Fibroblast of mammary gland (primary cell): Measurements from ENCODE around the gene SEPTIN10.
"Not testable (repeated sequence)": the region's sequence is repeated elsewhere in the genome, so short reads cannot be mapped to it uniquely, and the experiment has no call there.

Experiments
- DNase-seq: peaks from one replicate; pipeline ENCODE4 v3.0.0-alpha.2; 2010; ENCODE audit warnings: low read depth
- H3K4me3 ChIP-seq: 2 replicates; pipeline ENCODE4 v1.5.1; 2011; ENCODE audit warnings: low read depth, mild to moderate bottlenecking, low read length, moderate library complexity; ENCODE audit not compliant: control insufficient read depth
- CTCF ChIP-seq: conservative IDR thresholded peaks from 2 replicates; pipeline ENCODE4 v1.5.1; 2011; ENCODE audit warnings: low read depth, low read length, inconsistent platforms; ENCODE audit not compliant: control insufficient read depth, insufficient read depth

The SEPTIN10 gene

DNA sequence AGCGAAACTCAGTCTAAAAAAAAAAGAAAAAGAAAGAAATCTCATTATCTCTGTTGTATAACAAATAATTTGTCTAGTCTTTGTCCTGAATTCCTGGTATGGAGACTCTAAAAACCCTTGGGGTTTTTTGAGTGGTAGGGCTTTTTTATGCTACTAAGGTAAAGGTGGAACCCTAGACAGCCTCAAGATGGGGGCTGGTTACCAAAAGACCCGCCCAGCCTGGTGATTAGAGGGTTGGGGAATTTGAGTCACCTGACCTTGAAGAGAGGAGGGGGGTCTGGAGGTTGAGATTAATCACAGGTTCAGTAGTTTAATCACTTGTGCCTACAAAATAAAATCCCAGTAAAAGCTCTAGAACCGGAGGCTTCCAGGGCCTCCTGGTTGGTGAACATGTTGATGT, 18.0 kb upstream of the SEPTIN10 start:
- DNase-seq: no peak
- no peak overlapping the region for H3K4me3 ChIP-seq
- no peak for TF ChIP-seq CTCF

DNA sequence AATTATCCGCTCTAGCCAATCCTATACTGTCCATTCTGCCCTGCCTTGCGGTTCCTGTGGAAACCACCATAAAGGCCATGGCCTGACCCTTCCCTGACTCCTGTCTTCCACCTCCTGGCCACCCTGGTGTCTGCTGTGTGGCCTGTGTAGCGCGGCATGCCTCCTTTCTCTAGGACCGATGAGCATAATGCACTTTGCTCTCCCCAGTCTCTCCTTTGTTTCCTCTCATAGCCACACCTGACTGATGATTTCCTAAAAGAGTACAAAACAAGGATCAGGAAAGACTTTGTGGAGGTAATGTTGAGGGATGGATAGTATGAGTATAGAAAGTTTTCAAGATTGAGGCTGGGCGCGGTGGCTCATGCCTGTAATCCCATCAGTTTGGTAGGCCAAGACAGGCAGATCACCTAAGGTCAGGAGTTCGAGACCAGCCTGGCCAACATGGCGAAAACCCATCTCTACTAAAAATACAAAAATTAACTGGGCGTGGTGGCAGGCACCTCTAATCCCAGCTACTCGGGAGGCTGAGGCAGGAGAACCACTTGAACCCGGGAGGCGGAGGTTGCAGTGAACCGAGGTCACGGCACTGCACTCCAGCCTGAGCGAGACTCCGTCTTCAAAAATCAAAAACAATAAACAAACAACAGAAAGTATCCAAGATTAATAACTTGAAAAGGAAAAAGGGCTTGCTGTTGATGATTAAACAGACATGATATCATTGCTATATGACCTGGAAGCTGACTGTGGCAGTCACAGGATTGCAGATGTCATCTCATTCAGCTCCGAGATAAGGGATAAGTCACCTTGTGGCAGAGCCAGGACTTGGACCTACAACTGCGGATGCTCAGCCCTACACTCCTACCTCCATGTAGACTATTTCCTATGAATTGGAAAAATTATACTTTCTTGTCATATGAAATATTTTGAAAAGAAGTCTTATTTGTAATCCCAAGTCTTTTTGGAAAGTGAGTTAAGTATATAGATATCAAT, 17.0 kb upstream of the SEPTIN10 start:
- DNase-seq: no peak
- no peak for TF ChIP-seq CTCF
- H3K4me3 ChIP-seq: no peak overlapping the region

DNA sequence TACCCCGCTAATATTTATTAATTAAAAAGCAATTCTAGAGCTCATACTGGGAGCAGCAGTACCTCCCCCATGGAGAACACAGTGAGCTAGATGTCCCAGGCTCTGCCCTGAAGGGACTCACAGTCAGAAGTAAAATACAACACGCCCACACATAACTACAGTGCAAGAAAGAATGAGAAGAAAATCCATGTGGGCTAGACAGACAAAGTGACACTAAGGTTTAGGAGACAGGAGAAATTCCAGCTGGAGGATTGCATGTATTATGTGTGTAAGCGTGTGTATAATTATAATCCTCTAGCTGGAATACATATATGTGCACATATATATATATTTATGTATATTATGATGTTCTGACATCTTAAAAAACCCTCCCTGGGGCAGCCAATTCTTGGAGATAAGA, 16.1 kb upstream of the SEPTIN10 start:
- DNase-seq: no peak
- TF ChIP-seq CTCF: no peak
- H3K4me3 ChIP-seq: no peak overlapping the region

DNA sequence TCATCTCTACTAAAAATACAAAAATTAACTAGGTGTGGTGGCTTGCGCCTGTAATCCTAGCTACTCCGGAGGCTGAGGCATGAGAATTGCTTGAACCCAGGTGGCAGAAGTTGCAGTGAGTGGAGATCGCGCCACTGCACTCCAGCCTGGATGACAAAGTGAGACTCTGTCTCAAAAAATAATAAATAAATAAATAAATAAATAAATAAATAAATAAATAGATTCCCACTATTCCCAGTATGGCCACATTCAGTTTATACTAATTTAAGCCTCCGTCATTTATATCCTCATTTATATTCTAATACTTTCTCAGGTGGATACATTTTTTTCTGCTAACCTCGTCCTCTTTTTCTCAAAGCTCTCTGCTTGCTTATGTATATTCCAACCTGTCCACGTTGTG, 14.6 kb upstream of the SEPTIN10 start:
- not testable (repeated sequence) for H3K4me3 ChIP-seq, DNase-seq

GRCh38 chr2:109624339-109624738, 10.6 kb upstream of the SEPTIN10 start:
- no peak overlapping the region for H3K4me3 ChIP-seq
- DNase-seq: no peak
- TF ChIP-seq CTCF: no peak

DNA sequence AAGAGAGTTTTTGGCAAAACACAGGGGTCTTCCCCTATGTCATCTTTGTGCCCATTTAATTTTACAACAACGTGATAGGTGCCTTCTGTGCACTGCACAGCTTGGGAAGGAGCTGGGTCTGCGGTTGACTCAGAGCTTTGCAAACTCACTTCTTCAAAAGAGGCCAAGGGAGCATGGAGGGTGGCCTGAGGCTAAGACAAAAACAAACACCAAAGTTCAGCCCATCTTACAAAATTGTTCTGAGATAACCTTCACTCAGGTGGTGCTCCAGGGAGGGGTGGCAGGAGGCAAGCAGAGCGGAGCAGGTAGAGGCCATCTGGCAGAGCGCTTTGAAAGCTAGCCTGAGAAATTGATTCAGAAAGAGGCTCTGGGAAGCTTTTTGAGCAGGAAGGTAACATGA, 10.2 kb upstream of the SEPTIN10 start:
- TF ChIP-seq CTCF: no peak

GRCh38 chr2:109623297-109623696, 9.5 kb upstream of the SEPTIN10 start:
- no peak for TF ChIP-seq CTCF
- DNase-seq: no peak

More for the DNA sequence above, 10.2 kb upstream of the SEPTIN10 start:
- DNase-seq: no peak
- H3K4me3 ChIP-seq: no peak overlapping the region

More at GRCh38 chr2:109623297-109623696, 9.5 kb upstream of the SEPTIN10 start:
- no peak overlapping the region for H3K4me3 ChIP-seq
